Common myeloid progenitor, CD34-positive (primary cell): Measurements from ENCODE around the gene DOK5.
"Not testable (repeated sequence)": the region's sequence is repeated elsewhere in the genome, so short reads cannot be mapped to it uniquely, and the experiment has no call there.

ENCODE experiments used
- CTCF ChIA-PET: fragments of 350-600 bp; sonication (Branson Sonifier 250); formaldehyde crosslinking; loops from one replicate; lab custom pipeline; 2021; ENCODE audit warnings: antibody characterized with exemption; lab: Charles Lee
- POLR2A ChIA-PET: fragments of 350-600 bp; sonication (Branson Sonifier 250); formaldehyde crosslinking; loops from one replicate; lab custom pipeline; 2021; ENCODE audit warnings: antibody characterized with exemption; lab: Charles Lee
- DNase-seq, 3 donors: peaks; one replicate each; pipeline versions ENCODE4 v3.0.0 to v3.0.0-alpha.2; 2013
- H3K27ac ChIP-seq, 2 experiments: 1 replicate in 1 of 2; 2 replicates in 1 of 2; pipeline ENCODE4 v1.7.0; 2013; ENCODE audit warnings: inconsistent platforms in 2 of 2, low read length in 2 of 2, mild to moderate bottlenecking in 2 of 2, low read depth in 1 of 2, moderate library complexity in 1 of 2; ENCODE audit not compliant: severe bottlenecking in 2 of 2, insufficient read depth in 1 of 2, poor library complexity in 1 of 2
- H3K27me3 ChIP-seq, 5 experiments: replicated peaks in 2 of 5; 1 replicate in 3 of 5; 2 replicates in 2 of 5; pipeline versions ENCODE4 v1.6.1 to v1.7.0; 2013; ENCODE audit warnings: low read length in 4 of 5, mild to moderate bottlenecking in 2 of 5, moderate library complexity in 2 of 5, inconsistent platforms in 1 of 5; ENCODE audit not compliant: insufficient read depth in 5 of 5, control insufficient read depth in 4 of 5
- H3K36me3 ChIP-seq, 4 experiments: 1 replicate in 2 of 4; 2 replicates in 2 of 4; pipeline versions ENCODE4 v1.6.1 to v1.7.0; 2013; ENCODE audit warnings: low read length in 3 of 4, control low read depth in 1 of 4, mild to moderate bottlenecking in 1 of 4; ENCODE audit not compliant: control insufficient read depth in 4 of 4, insufficient read depth in 4 of 4
- H3K4me1 ChIP-seq, 4 experiments: 1 replicate in 3 of 4; 2 replicates in 1 of 4; pipeline versions ENCODE4 v1.6.1 to v1.7.1; 2013; ENCODE audit warnings: low read length in 3 of 4, mild to moderate bottlenecking in 3 of 4, control low read depth in 1 of 4, inconsistent platforms in 1 of 4, moderate library complexity in 1 of 4; ENCODE audit not compliant: control insufficient read depth in 4 of 4, insufficient read depth in 4 of 4; ENCODE audit errors: control extremely low read depth in 1 of 4
- H3K4me3 ChIP-seq, 7 experiments: 1 replicate in 4 of 7; 2 replicates in 3 of 7; pipeline versions ENCODE4 v1.5.1 to v1.7.0; 2013; ENCODE audit warnings: mild to moderate bottlenecking in 7 of 7, low read length in 6 of 7, moderate library complexity in 6 of 7, inconsistent platforms in 2 of 7, low read depth in 2 of 7, control low read depth in 1 of 7; ENCODE audit not compliant: insufficient read depth in 4 of 7, control insufficient read depth in 1 of 7; ENCODE audit errors: extremely low read depth in 1 of 7
- H3K9me3 ChIP-seq, 5 experiments: 1 replicate in 4 of 5; 2 replicates in 1 of 5; pipeline versions ENCODE4 v1.6.1 to v1.7.1; 2013; ENCODE audit warnings: low read length in 4 of 5, mild to moderate bottlenecking in 2 of 5, inconsistent platforms in 1 of 5, low read depth in 1 of 5, moderate library complexity in 1 of 5; ENCODE audit not compliant: control insufficient read depth in 4 of 5, insufficient read depth in 2 of 5; ENCODE audit errors: control extremely low read depth in 1 of 5
- WGBS: methylation state at CpG from one replicate; pipeline ENCODE4 v1.1.5; 2013; ENCODE audit not compliant: insufficient coverage; 5-methylcytosine and 5-hydroxymethylcytosine counted together

Gene DOK5

GRCh38 chr20:54474866-54475265, 527 bp upstream of the DOK5 start:
- H3K9me3 ChIP-seq: no peaks in the 10 kb centered on the region
- no peak for DNase-seq
- H3K4me3 ChIP-seq: peak overlapping the region in 2 of 7 experiments; percentile 65 to 74
- H3K27ac ChIP-seq: no peak overlapping the region
- peaks cover 0 to 17% (median 11%) of the 10 kb centered on the region in 4 experiments for H3K4me1 ChIP-seq
- peaks cover 5 to 59% (median 24%) of the 10 kb centered on the region in 5 experiments for H3K27me3 ChIP-seq
- 34% methylated on average over 3 of the region's 10 CpGs for WGBS
- no peaks in the 10 kb centered on the region for H3K36me3 ChIP-seq
- CTCF ChIA-PET: no interaction called here
- POLR2A ChIA-PET: no interaction called here

GRCh38 chr20:54476169-54477009, 996 bp downstream of the DOK5 start:
- WGBS: 2% methylated on average over 18 of the region's 32 CpGs
- H3K4me3 ChIP-seq: peak overlapping the region in 4 of 7 experiments; percentile 44 to 76 (median 70)
- DNase-seq: peak in 2 of 3 donors; percentile 12 to 33
- peaks cover 5 to 63% (median 25%) of the 10 kb centered on the region in 5 experiments for H3K27me3 ChIP-seq
- ChIA-PET POLR2A (no interaction called here), CTCF (no interaction called here)
- no peaks in the 10 kb centered on the region for H3K9me3 ChIP-seq
- H3K4me1 ChIP-seq: peaks cover 0 to 17% (median 11%) of the 10 kb centered on the region in 4 experiments
- H3K27ac ChIP-seq: no peak overlapping the region
- H3K36me3 ChIP-seq: no peaks in the 10 kb centered on the region

- ChIA-PET POLR2A (no interaction called here), CTCF (interaction anchor here (0.7 kb wide), 1 partner anchor 37 kb away, joined by 3 read pairs; no protein-coding TSS in a partner anchor)
- H3K4me3 ChIP-seq: no peak overlapping the region
Observed at GRCh38 chr20:54477191-54477955, 2.0 kb downstream of the DOK5 start.

GRCh38 chr20:54479138-54479906, 3.9 kb downstream of the DOK5 start:
- no peak overlapping the region for H3K4me3 ChIP-seq
- no peaks in the 10 kb centered on the region for H3K9me3 ChIP-seq
- 43% methylated on average over 6 of the region's 9 CpGs for WGBS
- no peak overlapping the region for H3K27ac ChIP-seq
- H3K4me1 ChIP-seq: peaks cover 0 to 17% (median 11%) of the 10 kb centered on the region in 4 experiments
- peak in 1 of 3 donors; percentile 31 for DNase-seq
- CTCF ChIA-PET: interaction anchor here (1.3 kb wide), 1 partner anchor 38 kb away, joined by 3 read pairs; no protein-coding TSS in a partner anchor
- no peaks in the 10 kb centered on the region for H3K36me3 ChIP-seq
- POLR2A ChIA-PET: no interaction called here
- H3K27me3 ChIP-seq: peaks cover 5 to 57% (median 22%) of the 10 kb centered on the region in 5 experiments

More at GRCh38 chr20:54477191-54477955, 2.0 kb downstream of the DOK5 start:
- Histone ChIP-seq H3K27me3 (peaks cover 5 to 63% (median 25%) of the 10 kb centered on the region in 5 experiments), H3K4me1 (peaks cover 0 to 17% (median 11%) of the 10 kb centered on the region in 4 experiments), H3K36me3 (no peaks in the 10 kb centered on the region), H3K27ac (no peak overlapping the region), H3K9me3 (no peaks in the 10 kb centered on the region)
- DNase-seq: no peak
- WGBS: no CpG with 5 or more reads among the region's 3 CpGs

- H3K27ac ChIP-seq, H3K4me3 ChIP-seq, H3K36me3 ChIP-seq, CTCF ChIA-PET, POLR2A ChIA-PET, DNase-seq, H3K9me3 ChIP-seq: not testable (repeated sequence)
- Histone ChIP-seq H3K27me3 (peaks cover 5 to 51% (median 22%) of the 10 kb centered on the region in 5 experiments), H3K4me1 (peaks cover 0 to 17% (median 11%) of the 10 kb centered on the region in 4 experiments)
- WGBS: 73% methylated on average over 5 of the region's 7 CpGs
Observed at GRCh38 chr20:54479937-54480336, 4.5 kb downstream of the DOK5 start.

- H3K27ac ChIP-seq: no peak overlapping the region
- POLR2A ChIA-PET: no interaction called here
- H3K27me3 ChIP-seq: peaks cover 5 to 36% (median 18%) of the 10 kb centered on the region in 5 experiments
- no peaks in the 10 kb centered on the region for H3K9me3 ChIP-seq
- H3K4me3 ChIP-seq: no peak overlapping the region
- no peaks in the 10 kb centered on the region for H3K36me3 ChIP-seq
- CTCF ChIA-PET: no interaction called here
- WGBS: 100% methylated on average over 1 of the region's 4 CpGs
- no peak for DNase-seq
- H3K4me1 ChIP-seq: peaks cover 0 to 3% (median 2%) of the 10 kb centered on the region in 4 experiments
Observed at GRCh38 chr20:54481442-54481841, 6.0 kb downstream of the DOK5 start.
